Glutamatergic neuron (in vitro differentiated cells): ENCODE measurements around the gene CCDC152. TPM values are rescaled to one million over a fixed set of nuclear protein-coding genes. Genes with fewer than 3 reads are reported as not detected.

ENCODE experiments used
- DNase-seq: peaks from one replicate; pipeline ENCODE4 v3.0.0; 2022
- H3K27ac Mint-ChIP-seq: one replicate; pipeline ENCODE4 v1.8.0; 2020; ENCODE audit warnings: mild to moderate bottlenecking, mixed read lengths, inconsistent platforms; ENCODE audit not compliant: unreplicated experiment
- H3K27me3 Mint-ChIP-seq: one replicate; pipeline ENCODE4 v1.8.0; 2020; ENCODE audit warnings: mild to moderate bottlenecking, moderate library complexity, mixed read lengths, inconsistent platforms; ENCODE audit not compliant: unreplicated experiment
- H3K36me3 Mint-ChIP-seq: one replicate; pipeline ENCODE4 v1.8.0; 2020; ENCODE audit warnings: mild to moderate bottlenecking, mixed read lengths, inconsistent platforms; ENCODE audit not compliant: unreplicated experiment
- H3K4me1 Mint-ChIP-seq: one replicate; pipeline ENCODE4 v1.8.0; 2020; ENCODE audit warnings: mild to moderate bottlenecking, low read depth, mixed read lengths, inconsistent platforms; ENCODE audit not compliant: unreplicated experiment
- H3K4me3 Mint-ChIP-seq: one replicate; pipeline ENCODE4 v1.8.0; 2020; ENCODE audit warnings: mild to moderate bottlenecking, mixed read lengths, inconsistent platforms; ENCODE audit not compliant: unreplicated experiment
- H3K9me3 Mint-ChIP-seq: one replicate; pipeline ENCODE4 v1.8.0; 2020; ENCODE audit warnings: mild to moderate bottlenecking, moderate library complexity, mixed read lengths, inconsistent platforms; ENCODE audit not compliant: unreplicated experiment
- CTCF ChIP-seq: fragments of 200-600 bp; sonication (generic); IDR thresholded peaks from one replicate; pipeline ENCODE4 v1.5.0; 2021; ENCODE audit not compliant: partially characterized antibody, unreplicated experiment
- total RNA-seq: library from RNA; stranded (reverse); fragmentation: NEBNext Ultra II Directional; extraction: Animal tissue kit (Norgen Biotek cat#: 25700); gene quantifications from one replicate; pipeline ENCODE4 v1.2.1, GENCODE V29; 2021; ENCODE audit not compliant: unreplicated experiment

Gene CCDC152
- total RNA-seq, 1 donor from 2014 or later, result 13.4 TPM

GRCh38 chr5:42759456-42759855 is 2.8 kb downstream of the CCDC152 start:
- peaks cover 2% of the 10 kb centered on the region for H3K4me1 Mint-ChIP-seq
- H3K36me3 Mint-ChIP-seq, result no peaks in the 10 kb centered on the region
- no peaks in the 10 kb centered on the region for H3K27me3 Mint-ChIP-seq
- no peak for DNase-seq
- H3K4me3 Mint-ChIP-seq, result no peak overlapping the region
- no peak for TF ChIP-seq CTCF
- peaks cover 7% of the 10 kb centered on the region for H3K9me3 Mint-ChIP-seq
- no peak overlapping the region for H3K27ac Mint-ChIP-seq

GRCh38 chr5:42760426-42760825 is 3.8 kb downstream of the CCDC152 start:
- peaks cover 7% of the 10 kb centered on the region for H3K9me3 Mint-ChIP-seq
- H3K4me1 Mint-ChIP-seq, result peaks cover 2% of the 10 kb centered on the region
- H3K36me3 Mint-ChIP-seq, result no peaks in the 10 kb centered on the region
- H3K27ac Mint-ChIP-seq, result no peak overlapping the region
- peaks cover 2% of the 10 kb centered on the region for H3K27me3 Mint-ChIP-seq
- no peak for DNase-seq
- TF ChIP-seq CTCF, result no peak
- no peak overlapping the region for H3K4me3 Mint-ChIP-seq

GRCh38 chr5:42761791-42762190 is 5.2 kb downstream of the CCDC152 start:
- Mint-ChIP-seq H3K4me3 (no peak overlapping the region), H3K27me3 (peaks cover 2% of the 10 kb centered on the region), H3K27ac (no peak overlapping the region), H3K4me1 (peaks cover 2% of the 10 kb centered on the region), H3K9me3 (peaks cover 5% of the 10 kb centered on the region), H3K36me3 (no peaks in the 10 kb centered on the region)
- TF ChIP-seq CTCF, result no peak
- DNase-seq, result no peak

- peaks cover under 1% of the 10 kb centered on the region for H3K4me1 Mint-ChIP-seq
- H3K36me3 Mint-ChIP-seq, result no peaks in the 10 kb centered on the region
- peaks cover 2% of the 10 kb centered on the region for H3K27me3 Mint-ChIP-seq
- no peak overlapping the region for H3K4me3 Mint-ChIP-seq
- TF ChIP-seq CTCF, result peak; percentile 55
- DNase-seq, result no peak
- H3K27ac Mint-ChIP-seq, result no peak overlapping the region
- H3K9me3 Mint-ChIP-seq, result no peaks in the 10 kb centered on the region
These were observed 11.0 kb downstream of the CCDC152 start for GRCh38 chr5:42767491-42768105.

- Mint-ChIP-seq H3K4me3 (no peak overlapping the region), H3K36me3 (no peaks in the 10 kb centered on the region), H3K27me3 (peaks cover 2% of the 10 kb centered on the region), H3K9me3 (no peaks in the 10 kb centered on the region), H3K27ac (no peak overlapping the region), H3K4me1 (peaks cover 3% of the 10 kb centered on the region)
- TF ChIP-seq CTCF, result no peak
- no peak for DNase-seq
These were observed 11.5 kb downstream of the CCDC152 start for GRCh38 chr5:42768106-42768504.
